ENCODE data around the gene MICAL3. TPM values are rescaled to one million over a fixed set of nuclear protein-coding genes. Genes with fewer than 3 reads are reported as not detected.

The MICAL3 gene
- total RNA-seq, 1 donor from 2014 or later, result 47.9 TPM

- Mint-ChIP-seq H3K27ac (ENCODE audit: unreplicated experiment) (no peak overlapping the region), H3K4me3 (ENCODE audit: unreplicated experiment) (no peak overlapping the region), H3K36me3 (ENCODE audit: unreplicated experiment) (no peaks in the 10 kb centered on the region), H3K4me1 (ENCODE audit: unreplicated experiment) (peaks cover 54% of the 10 kb centered on the region), H3K27me3 (ENCODE audit: unreplicated experiment) (no peaks in the 10 kb centered on the region), H3K9me3 (ENCODE audit: unreplicated experiment) (no peaks in the 10 kb centered on the region)
- no peak for TF ChIP-seq CTCF (IDR thresholded peaks at IDR 0.05)
- DNase-seq (ENCODE audit: extremely low spot score, unreplicated experiment), result no peak
Observed at GRCh38 chr22:17924076-17924475, 100.3 kb downstream of the MICAL3 start.

- DNase-seq (ENCODE audit: extremely low spot score, unreplicated experiment), result no peak
- Mint-ChIP-seq H3K27ac (ENCODE audit: unreplicated experiment) (peak overlapping the region; percentile 74), H3K27me3 (ENCODE audit: unreplicated experiment) (no peaks in the 10 kb centered on the region), H3K4me3 (ENCODE audit: unreplicated experiment) (peak overlapping the region; percentile 47), H3K4me1 (ENCODE audit: unreplicated experiment) (peaks cover 54% of the 10 kb centered on the region), H3K9me3 (ENCODE audit: unreplicated experiment) (no peaks in the 10 kb centered on the region), H3K36me3 (ENCODE audit: unreplicated experiment) (no peaks in the 10 kb centered on the region)
- no peak for TF ChIP-seq CTCF (IDR thresholded peaks at IDR 0.05)
Observed at GRCh38 chr22:17922925-17923903, 101.1 kb downstream of the MICAL3 start.

GRCh38 chr22:17921871-17922821 lies 102.2 kb downstream of the MICAL3 start:
- TF ChIP-seq CTCF (IDR thresholded peaks at IDR 0.05), result no peak
- Mint-ChIP-seq H3K27ac (ENCODE audit: unreplicated experiment) (no peak overlapping the region), H3K9me3 (ENCODE audit: unreplicated experiment) (no peaks in the 10 kb centered on the region), H3K4me3 (ENCODE audit: unreplicated experiment) (no peak overlapping the region), H3K36me3 (ENCODE audit: unreplicated experiment) (no peaks in the 10 kb centered on the region), H3K4me1 (ENCODE audit: unreplicated experiment) (peaks cover 54% of the 10 kb centered on the region), H3K27me3 (ENCODE audit: unreplicated experiment) (no peaks in the 10 kb centered on the region)
- no peak for DNase-seq (ENCODE audit: extremely low spot score, unreplicated experiment)

- no peak for TF ChIP-seq CTCF (IDR thresholded peaks at IDR 0.05)
- Mint-ChIP-seq H3K27me3 (ENCODE audit: unreplicated experiment) (no peaks in the 10 kb centered on the region), H3K27ac (ENCODE audit: unreplicated experiment) (no peak overlapping the region), H3K36me3 (ENCODE audit: unreplicated experiment) (no peaks in the 10 kb centered on the region), H3K4me3 (ENCODE audit: unreplicated experiment) (no peak overlapping the region), H3K9me3 (ENCODE audit: unreplicated experiment) (no peaks in the 10 kb centered on the region), H3K4me1 (ENCODE audit: unreplicated experiment) (peaks cover 54% of the 10 kb centered on the region)
- DNase-seq (ENCODE audit: extremely low spot score, unreplicated experiment), result no peak
Observed at GRCh38 chr22:17920992-17921650, 103.2 kb downstream of the MICAL3 start.

All from osteocyte (in vitro differentiated cells).